CD4-positive, alpha-beta T cell (primary cell): Measurements from ENCODE around the gene PDPK1. TPM values are rescaled to one million over a fixed set of nuclear protein-coding genes. Genes with fewer than 3 reads are reported as not detected.

Experiments
- ATAC-seq: fragments of 200-7000 bp; cut with Tn5 transposase; one replicate; pipeline ENCODE4 v1.10.0; 2022; ENCODE audit warnings: mild to moderate bottlenecking; ENCODE audit not compliant: poor library complexity
- CTCF ChIA-PET: fragments of 350-600 bp; sonication (Branson Sonifier 250); formaldehyde crosslinking; loops from one replicate; lab custom pipeline; 2021; ENCODE audit warnings: antibody characterized with exemption, inconsistent platforms; lab: Charles Lee
- POLR2A ChIA-PET: fragments of 350-600 bp; sonication (Branson Sonifier 250); formaldehyde crosslinking; loops from one replicate; lab custom pipeline; 2021; ENCODE audit warnings: antibody characterized with exemption, inconsistent platforms; lab: Charles Lee
- DNase-seq, 14 experiments: peaks; one replicate each; pipeline ENCODE4 v3.0.0-alpha.2; 2013 to 2020; ENCODE audit warnings: mixed read lengths in 2 of 14
- H3K27ac ChIP-seq, 2 donors: one replicate each; pipeline versions ENCODE4 v1.5.1 to v1.7.0; 2013; ENCODE audit warnings: low read length in 2 of 2, low read depth in 1 of 2, mild to moderate bottlenecking in 1 of 2
- H3K27me3 ChIP-seq, 2 experiments: 1 replicate in 1 of 2; 2 replicates in 1 of 2; pipeline versions ENCODE4 v1.6.1 to v1.7.0; 2013; ENCODE audit warnings: low read length in 2 of 2, control low read depth in 1 of 2, mild to moderate bottlenecking in 1 of 2, moderate library complexity in 1 of 2; ENCODE audit not compliant: insufficient read depth in 2 of 2, control insufficient read depth in 1 of 2
- H3K36me3 ChIP-seq: one replicate; pipeline ENCODE4 v1.6.1; 2013; ENCODE audit warnings: low read length, control low read depth; ENCODE audit not compliant: insufficient read depth
- H3K4me1 ChIP-seq: one replicate; pipeline ENCODE4 v1.6.1; 2013; ENCODE audit warnings: low read length, control low read depth; ENCODE audit not compliant: insufficient read depth
- H3K4me3 ChIP-seq: one replicate; pipeline ENCODE4 v1.5.1; 2013; ENCODE audit warnings: mild to moderate bottlenecking, low read length, moderate library complexity
- H3K9me3 ChIP-seq, 2 experiments: 1 replicate in 1 of 2; 2 replicates in 1 of 2; pipeline versions ENCODE4 v1.6.1 to v1.7.0; 2013; ENCODE audit warnings: low read length in 2 of 2, mild to moderate bottlenecking in 2 of 2, control low read depth in 1 of 2, moderate library complexity in 1 of 2; ENCODE audit not compliant: control insufficient read depth in 1 of 2, insufficient read depth in 1 of 2
- H3K27ac Mint-ChIP-seq: one replicate; pipeline ENCODE4 v1.8.0; 2020; ENCODE audit warnings: mixed read lengths
- H3K27me3 Mint-ChIP-seq: one replicate; pipeline ENCODE4 v1.8.0; 2021; ENCODE audit warnings: mixed read lengths
- H3K36me3 Mint-ChIP-seq: one replicate; pipeline ENCODE4 v1.8.0; 2021; ENCODE audit warnings: low read depth, mixed read lengths
- H3K4me1 Mint-ChIP-seq: one replicate; pipeline ENCODE4 v1.8.0; 2021; ENCODE audit warnings: low read depth, mixed read lengths
- H3K4me3 Mint-ChIP-seq: one replicate; pipeline ENCODE4 v1.8.0; 2020; ENCODE audit warnings: mild to moderate bottlenecking, mixed read lengths
- H3K9me3 Mint-ChIP-seq: one replicate; pipeline ENCODE4 v1.8.0; 2020; ENCODE audit warnings: mixed read lengths
- intact Hi-C, 2 experiments: fragments of 100-400 bp; cut with DNase I in 1 of 2; cut with micrococcal nuclease in 1 of 2; formaldehyde crosslinking; loops; one replicate each; pipeline versions ENCODE4 v1.15.1 to v1.9.0; 2023 to 2025; cut with DNase I, micrococcal nuclease
- total RNA-seq, 174 experiments: library from RNA in 2 of 174; stranded (reverse) in 2 of 174; gene quantifications; one replicate each; pipeline ENCODE4 v1.2.3 and lab custom pipeline; 2021 to 2026
- TF ChIP-seq, protein P1 (sequence below): fragments of 200-600 bp; IDR thresholded peaks from one replicate; pipeline ENCODE4 v1.8.0; 2022; ENCODE audit warnings: antibody characterized with exemption, mild to moderate bottlenecking

Gene PDPK1
- total RNA-seq, 2 experiments from 2014 or later = 46.1 to 51.1 TPM

- H3K4me1 Mint-ChIP-seq = peaks cover 3% of the 10 kb centered on the region
- no peaks in the 10 kb centered on the region for H3K9me3 ChIP-seq
- H3K9me3 Mint-ChIP-seq = no peaks in the 10 kb centered on the region
- intact Hi-C loops = no loop called here
- no peak overlapping the region for H3K27ac ChIP-seq
- H3K36me3 Mint-ChIP-seq = no peaks in the 10 kb centered on the region
- ChIA-PET CTCF (no interaction called here), POLR2A (no interaction called here)
- no peaks in the 10 kb centered on the region for H3K27me3 Mint-ChIP-seq
- H3K4me3 ChIP-seq = no peak overlapping the region
- peak in 1 of 14 experiments; percentile 7 for DNase-seq
- peaks cover 3% of the 10 kb centered on the region for H3K36me3 ChIP-seq
- H3K27ac Mint-ChIP-seq = no peak overlapping the region
- H3K27me3 ChIP-seq = no peaks in the 10 kb centered on the region
- no peak overlapping the region for H3K4me3 Mint-ChIP-seq
- ATAC-seq = no peak
- TF ChIP-seq, protein P1, sequence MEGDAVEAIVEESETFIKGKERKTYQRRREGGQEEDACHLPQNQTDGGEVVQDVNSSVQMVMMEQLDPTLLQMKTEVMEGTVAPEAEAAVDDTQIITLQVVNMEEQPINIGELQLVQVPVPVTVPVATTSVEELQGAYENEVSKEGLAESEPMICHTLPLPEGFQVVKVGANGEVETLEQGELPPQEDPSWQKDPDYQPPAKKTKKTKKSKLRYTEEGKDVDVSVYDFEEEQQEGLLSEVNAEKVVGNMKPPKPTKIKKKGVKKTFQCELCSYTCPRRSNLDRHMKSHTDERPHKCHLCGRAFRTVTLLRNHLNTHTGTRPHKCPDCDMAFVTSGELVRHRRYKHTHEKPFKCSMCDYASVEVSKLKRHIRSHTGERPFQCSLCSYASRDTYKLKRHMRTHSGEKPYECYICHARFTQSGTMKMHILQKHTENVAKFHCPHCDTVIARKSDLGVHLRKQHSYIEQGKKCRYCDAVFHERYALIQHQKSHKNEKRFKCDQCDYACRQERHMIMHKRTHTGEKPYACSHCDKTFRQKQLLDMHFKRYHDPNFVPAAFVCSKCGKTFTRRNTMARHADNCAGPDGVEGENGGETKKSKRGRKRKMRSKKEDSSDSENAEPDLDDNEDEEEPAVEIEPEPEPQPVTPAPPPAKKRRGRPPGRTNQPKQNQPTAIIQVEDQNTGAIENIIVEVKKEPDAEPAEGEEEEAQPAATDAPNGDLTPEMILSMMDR = no peak
- peaks cover 7% of the 10 kb centered on the region for H3K4me1 ChIP-seq
Observed at GRCh38 chr16:2492292-2492691, 45.5 kb upstream of the PDPK1 start.

- no peaks in the 10 kb centered on the region for H3K9me3 Mint-ChIP-seq
- ChIA-PET CTCF (no interaction called here), POLR2A (no interaction called here)
- no peak overlapping the region for H3K4me3 Mint-ChIP-seq
- intact Hi-C loops = no loop called here
- no peaks in the 10 kb centered on the region for H3K4me1 ChIP-seq
- DNase-seq = no peak
- H3K4me3 ChIP-seq = no peak overlapping the region
- no peak overlapping the region for H3K27ac ChIP-seq
- H3K27ac Mint-ChIP-seq = no peak overlapping the region
- peaks cover 4% of the 10 kb centered on the region for H3K36me3 Mint-ChIP-seq
- no peaks in the 10 kb centered on the region for H3K4me1 Mint-ChIP-seq
- H3K27me3 Mint-ChIP-seq = no peaks in the 10 kb centered on the region
- peaks cover 5% of the 10 kb centered on the region for H3K36me3 ChIP-seq
- no peak for ATAC-seq
- H3K9me3 ChIP-seq = no peaks in the 10 kb centered on the region
- TF ChIP-seq, protein P1 = no peak
- no peaks in the 10 kb centered on the region for H3K27me3 ChIP-seq
Observed at GRCh38 chr16:2493605-2494004, 44.2 kb upstream of the PDPK1 start.

DNA sequence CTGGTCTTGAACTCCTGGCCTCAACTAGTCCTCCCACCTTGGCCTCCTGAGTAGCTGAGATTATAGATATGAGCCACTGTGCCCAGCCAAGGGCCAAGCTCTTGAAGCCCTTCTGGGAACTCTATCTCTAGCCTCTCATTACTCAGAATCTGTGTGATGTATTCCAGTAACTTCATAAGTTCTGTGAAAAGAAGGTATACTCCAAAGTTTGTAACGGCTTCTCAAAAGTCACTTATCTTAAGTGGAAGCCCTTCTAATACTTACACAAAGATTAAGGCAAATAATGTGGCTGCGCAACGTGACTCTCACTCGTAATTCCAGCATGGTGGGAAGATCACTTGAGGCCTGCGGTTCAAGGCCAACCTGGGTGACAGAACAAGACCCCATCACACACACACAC, 43.2 kb upstream of the PDPK1 start:
- Histone ChIP-seq H3K27me3 (no peaks in the 10 kb centered on the region), H3K36me3 (peaks cover 5% of the 10 kb centered on the region), H3K27ac (no peak overlapping the region), H3K4me1 (no peaks in the 10 kb centered on the region), H3K4me3 (no peak overlapping the region), H3K9me3 (no peaks in the 10 kb centered on the region)
- ChIA-PET POLR2A (no interaction called here), CTCF (no interaction called here)
- intact Hi-C loops = no loop called here
- DNase-seq = no peak
- TF ChIP-seq, protein P1 = no peak
- Mint-ChIP-seq H3K4me3 (no peak overlapping the region), H3K36me3 (peaks cover 4% of the 10 kb centered on the region), H3K27ac (no peak overlapping the region), H3K9me3 (no peaks in the 10 kb centered on the region), H3K27me3 (no peaks in the 10 kb centered on the region), H3K4me1 (no peaks in the 10 kb centered on the region)
- no peak for ATAC-seq
